Measurements from ENCODE around the gene ABCC3.

DNA sequence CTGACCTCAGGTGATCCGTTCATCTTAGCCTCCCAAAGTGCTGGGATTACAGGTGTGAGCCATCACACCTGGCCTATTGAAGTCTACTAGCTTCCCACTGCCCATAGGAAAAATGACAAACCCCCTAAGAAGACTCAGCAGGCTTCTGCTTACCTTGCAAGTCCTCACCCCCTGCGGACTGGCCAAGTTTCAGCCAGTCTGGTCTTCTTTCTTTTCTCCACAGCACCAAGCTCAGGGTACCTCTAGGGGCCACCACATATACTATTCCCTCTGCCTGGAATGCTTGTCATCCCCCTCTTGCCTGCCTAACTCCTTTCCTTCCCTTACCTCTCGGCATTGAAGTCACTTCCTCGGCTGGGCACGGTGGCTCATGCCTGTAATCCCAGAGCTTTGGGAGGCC, 31.2 kb downstream of the ABCC3 start:
- TF ChIP-seq, protein P1, sequence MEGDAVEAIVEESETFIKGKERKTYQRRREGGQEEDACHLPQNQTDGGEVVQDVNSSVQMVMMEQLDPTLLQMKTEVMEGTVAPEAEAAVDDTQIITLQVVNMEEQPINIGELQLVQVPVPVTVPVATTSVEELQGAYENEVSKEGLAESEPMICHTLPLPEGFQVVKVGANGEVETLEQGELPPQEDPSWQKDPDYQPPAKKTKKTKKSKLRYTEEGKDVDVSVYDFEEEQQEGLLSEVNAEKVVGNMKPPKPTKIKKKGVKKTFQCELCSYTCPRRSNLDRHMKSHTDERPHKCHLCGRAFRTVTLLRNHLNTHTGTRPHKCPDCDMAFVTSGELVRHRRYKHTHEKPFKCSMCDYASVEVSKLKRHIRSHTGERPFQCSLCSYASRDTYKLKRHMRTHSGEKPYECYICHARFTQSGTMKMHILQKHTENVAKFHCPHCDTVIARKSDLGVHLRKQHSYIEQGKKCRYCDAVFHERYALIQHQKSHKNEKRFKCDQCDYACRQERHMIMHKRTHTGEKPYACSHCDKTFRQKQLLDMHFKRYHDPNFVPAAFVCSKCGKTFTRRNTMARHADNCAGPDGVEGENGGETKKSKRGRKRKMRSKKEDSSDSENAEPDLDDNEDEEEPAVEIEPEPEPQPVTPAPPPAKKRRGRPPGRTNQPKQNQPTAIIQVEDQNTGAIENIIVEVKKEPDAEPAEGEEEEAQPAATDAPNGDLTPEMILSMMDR (IDR thresholded peaks at IDR 0.05), result no peak
- TF ChIP-seq EP300 (IDR thresholded peaks at IDR 0.05), result no peak

All from stomach (tissue), 4 donors.